ENCODE measurements around the gene LIPN.

GRCh38 chr10:88754287-88754686 is 5.5 kb upstream of the LIPN start:
- TF ChIP-seq YY1 (IDR thresholded peaks at IDR 0.05) (no peak), CTCF (IDR thresholded peaks at IDR 0.05; ENCODE audit: low read depth, low read length, missing input control) (no peak), ZBTB33 (IDR thresholded peaks at IDR 0.05) (no peak), SP1 (IDR thresholded peaks at IDR 0.05) (no peak), REST (IDR thresholded peaks at IDR 0.05) (no peak)
- TF ChIP-seq, protein P1, sequence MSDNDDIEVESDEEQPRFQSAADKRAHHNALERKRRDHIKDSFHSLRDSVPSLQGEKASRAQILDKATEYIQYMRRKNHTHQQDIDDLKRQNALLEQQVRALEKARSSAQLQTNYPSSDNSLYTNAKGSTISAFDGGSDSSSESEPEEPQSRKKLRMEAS (IDR thresholded peaks at IDR 0.05) = no peak
